Subcutaneous adipose tissue (tissue), 4 donors: ENCODE results near the gene LRRC26. TPM values are rescaled to one million over a fixed set of nuclear protein-coding genes. Genes with fewer than 3 reads are reported as not detected.

Source experiments
- CTCF ChIP-seq: fragments of 450-650 bp; IDR thresholded peaks from one replicate; pipeline ENCODE4 v1.5.1; 2016; ENCODE audit warnings: low read depth, mild to moderate bottlenecking, control low read depth, antibody characterized with exemption, moderate library complexity
- total RNA-seq, 4 donors: library from RNA; depleted of rRNA; stranded (reverse); fragments of >200 nt; gene quantifications; one replicate each; pipeline ENCODE4 v1.1.0, GENCODE V29; 2016

LRRC26 gene
- total RNA-seq, 4 donors from 2014 or later = not detected

- TF ChIP-seq CTCF = no peak
Observed at GRCh38 chr9:137191691-137192447, 22.0 kb upstream of the LRRC26 start.

GRCh38 chr9:137191245-137191644, 21.4 kb upstream of the LRRC26 start:
- no peak for TF ChIP-seq CTCF

DNA sequence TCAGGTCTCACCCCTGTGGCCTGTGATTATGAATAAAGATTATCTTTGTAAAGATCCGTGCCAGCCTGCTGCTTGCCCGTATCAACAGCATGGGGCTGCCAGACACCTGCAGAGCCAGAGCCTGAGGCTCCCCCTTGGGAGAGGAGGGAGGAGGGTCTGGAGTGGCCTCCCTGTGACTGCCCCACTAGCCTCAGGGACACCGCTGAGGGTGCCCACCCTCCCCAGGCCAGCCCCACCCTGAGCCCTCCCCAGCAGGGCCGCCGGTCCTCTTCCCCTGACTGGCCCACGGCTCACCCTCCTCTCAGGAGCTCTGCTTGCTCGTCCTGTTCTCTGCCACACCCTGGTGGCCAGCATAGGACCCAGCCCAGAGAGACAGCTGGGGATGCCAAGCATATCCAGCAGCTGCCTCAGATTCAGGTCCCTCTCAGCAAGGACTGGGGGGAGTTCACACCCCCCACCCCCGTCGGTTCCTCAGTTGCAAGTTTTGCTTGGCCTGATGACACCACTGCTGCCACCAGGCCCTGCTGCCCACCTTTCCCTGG, 20.5 kb upstream of the LRRC26 start:
- TF ChIP-seq CTCF = no peak

DNA sequence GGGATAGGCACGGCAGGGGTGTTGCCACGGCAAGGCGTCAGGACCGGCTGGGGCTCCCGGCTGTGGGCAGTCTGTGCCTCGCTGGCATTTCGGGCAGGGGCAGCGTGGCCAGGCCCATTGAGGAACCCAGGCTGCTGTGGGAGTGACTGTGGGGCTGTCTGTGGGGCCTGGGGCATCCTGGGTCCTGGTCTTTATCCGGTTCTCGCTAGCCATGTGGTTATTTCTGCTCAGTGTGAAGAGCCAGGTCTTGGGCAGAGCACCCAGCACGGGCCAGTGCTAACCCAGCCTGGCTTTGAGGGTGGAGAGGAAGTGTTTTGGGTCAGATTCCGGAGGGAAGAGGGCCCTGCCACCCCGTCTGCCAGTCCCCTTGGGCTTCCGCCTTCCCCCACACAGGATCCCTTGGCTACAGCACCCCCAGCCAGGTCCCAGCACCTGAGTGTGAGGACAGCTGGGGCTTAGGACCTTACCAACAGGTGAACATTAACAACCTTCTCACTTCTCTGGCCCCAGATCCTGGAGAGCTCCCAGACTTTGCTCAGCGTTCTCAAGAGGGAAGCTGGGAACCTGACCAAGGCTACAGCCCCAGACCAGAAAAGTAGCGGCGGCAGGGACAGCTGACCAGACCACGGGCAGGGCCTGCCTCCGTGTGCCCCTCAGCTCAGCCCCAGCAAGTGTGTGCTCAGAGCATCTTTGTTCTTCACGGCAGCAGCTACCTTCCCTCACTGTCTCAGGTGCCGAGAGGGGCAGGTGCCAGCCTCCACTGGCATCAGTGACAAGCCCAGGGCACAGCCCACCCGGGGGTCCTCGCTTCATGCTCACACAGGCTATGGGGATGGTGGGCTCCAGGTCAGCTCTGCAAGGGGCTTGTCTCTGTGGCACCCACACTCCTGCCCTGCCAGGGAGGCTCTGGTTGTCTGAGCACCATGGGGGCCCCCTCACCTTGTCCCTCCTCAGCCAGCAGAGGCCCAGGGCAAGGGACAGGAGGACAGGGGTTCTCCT, 19.7 kb upstream of the LRRC26 start:
- no peak for TF ChIP-seq CTCF

GRCh38 chr9:137188490-137189296, 18.8 kb upstream of the LRRC26 start, which contains the start of the genes ANAPC2 and SSNA1:
Gene ANAPC2 (minus strand): TSS chr9:137188560. CDS start chr9:137188532, 28 bp downstream.
Gene SSNA1 (plus strand): TSS chr9:137188676. CDS start chr9:137188727, 51 bp downstream.
- no peak for TF ChIP-seq CTCF

GRCh38 chr9:137188086-137188489, 18.2 kb upstream of the LRRC26 start:
- no peak for TF ChIP-seq CTCF
